B cell (primary cell): Measurements from ENCODE around the gene BSG. TPM values are rescaled to one million over a fixed set of nuclear protein-coding genes. Genes with fewer than 3 reads are reported as not detected.

Experiments used
- ATAC-seq: fragments of 200-7000 bp; cut with Tn5 transposase; one replicate; pipeline ENCODE4 v1.10.0; 2021; ENCODE audit warnings: low read depth, mild to moderate bottlenecking, moderate number of reproducible peaks, moderate library complexity
- CTCF ChIA-PET: fragments of 350-600 bp; sonication (Branson Sonifier 250); formaldehyde crosslinking; loops from one replicate; lab custom pipeline; 2021; ENCODE audit warnings: antibody characterized with exemption, inconsistent platforms; lab: Charles Lee
- POLR2A ChIA-PET: fragments of 350-600 bp; sonication (Branson Sonifier 250); formaldehyde crosslinking; loops from one replicate; lab custom pipeline; 2021; ENCODE audit warnings: antibody characterized with exemption; lab: Charles Lee
- DNase-seq: peaks from one replicate; pipeline ENCODE4 v3.0.0; 2013
- H2AFZ ChIP-seq: 2 replicates; pipeline ENCODE4 v1.6.1; 2012; ENCODE audit warnings: mild to moderate bottlenecking, low read depth, low read length; ENCODE audit not compliant: insufficient read depth, poor library complexity, severe bottlenecking
- H3K27ac ChIP-seq, 2 donors: 1 replicate in 1 of 2; 2 replicates in 1 of 2; pipeline ENCODE4 v1.5.1; 2012 to 2013; ENCODE audit warnings: low read length in 2 of 2, mild to moderate bottlenecking in 2 of 2, moderate library complexity in 1 of 2
- H3K27me3 ChIP-seq, 4 experiments: fragments of 200-600 bp in 1 of 4; sonication (generic) in 1 of 4; replicated peaks in 1 of 4; 1 replicate in 2 of 4; 2 replicates in 2 of 4; pipeline versions ENCODE4 v1.6.1 to v1.7.0; 2013 to 2016; ENCODE audit warnings: low read length in 3 of 4, mild to moderate bottlenecking in 2 of 4, mixed read lengths in 1 of 4, moderate library complexity in 1 of 4; ENCODE audit not compliant: insufficient read depth in 4 of 4, control insufficient read depth in 3 of 4; ENCODE audit errors: control extremely low read depth in 1 of 4
- H3K36me3 ChIP-seq, 2 experiments: replicated peaks in 1 of 2; 1 replicate in 1 of 2; 2 replicates in 1 of 2; pipeline versions ENCODE4 v1.6.1 to v1.7.1; 2013; ENCODE audit warnings: low read length in 1 of 2; ENCODE audit not compliant: insufficient read depth in 2 of 2, control insufficient read depth in 1 of 2; ENCODE audit errors: control extremely low read depth in 1 of 2, extremely low read depth in 1 of 2
- H3K4me1 ChIP-seq, 2 donors: fragments of 200-600 bp in 1 of 2; sonication (generic) in 1 of 2; 1 replicate in 1 of 2; 2 replicates in 1 of 2; pipeline versions ENCODE4 v1.5.1 to v1.6.1; 2013 to 2017; ENCODE audit warnings: low read length in 2 of 2; ENCODE audit not compliant: control insufficient read depth in 2 of 2, insufficient read depth in 2 of 2
- H3K4me2 ChIP-seq: replicated peaks from 2 replicates; pipeline ENCODE3; 2012; ENCODE audit warnings: mild to moderate bottlenecking, low read depth, low read length; ENCODE audit not compliant: poor library complexity, severe bottlenecking
- H3K4me3 ChIP-seq, 5 experiments: fragments of 200-600 bp in 1 of 5; sonication (generic) in 1 of 5; 1 replicate in 3 of 5; 2 replicates in 2 of 5; pipeline versions ENCODE4 v1.5.1 to v1.7.0; 2011 to 2016; ENCODE audit warnings: low read length in 4 of 5, mild to moderate bottlenecking in 4 of 5, low read depth in 2 of 5, control low read depth in 1 of 5, moderate library complexity in 1 of 5; ENCODE audit not compliant: insufficient read depth in 1 of 5; ENCODE audit errors: control extremely low read depth in 1 of 5, extremely low read depth in 1 of 5
- H3K79me2 ChIP-seq: fragments of 200-600 bp; sonication (generic); one replicate; pipeline ENCODE4 v1.6.0; 2016; ENCODE audit warnings: low read length; ENCODE audit not compliant: control insufficient read depth, insufficient read depth
- H3K9ac ChIP-seq: fragments of 200-600 bp; sonication (generic); 2 replicates; pipeline ENCODE4 v1.6.1; 2017; ENCODE audit warnings: mild to moderate bottlenecking, low read length, moderate library complexity
- H3K9me3 ChIP-seq, 3 donors: one replicate each; pipeline versions ENCODE4 v1.6.1 to v1.7.1; 2013; ENCODE audit warnings: low read length in 2 of 3; ENCODE audit not compliant: control insufficient read depth in 2 of 3, insufficient read depth in 1 of 3; ENCODE audit errors: control extremely low read depth in 1 of 3
- H4K20me1 ChIP-seq: 2 replicates; pipeline ENCODE4 v1.6.0; 2012; ENCODE audit warnings: mild to moderate bottlenecking, low read length; ENCODE audit not compliant: insufficient read depth, control insufficient read depth, poor library complexity, severe bottlenecking
- H3K27ac Mint-ChIP-seq: one replicate; pipeline ENCODE4 v1.8.0; 2021; ENCODE audit warnings: mixed read lengths
- H3K27me3 Mint-ChIP-seq: one replicate; pipeline ENCODE4 v1.8.0; 2021; ENCODE audit warnings: mixed read lengths
- H3K4me1 Mint-ChIP-seq: one replicate; pipeline ENCODE4 v1.8.0; 2021; ENCODE audit warnings: mixed read lengths
- H3K4me3 Mint-ChIP-seq: one replicate; pipeline ENCODE4 v1.8.0; 2021; ENCODE audit warnings: mixed read lengths
- H3K9me3 Mint-ChIP-seq: one replicate; pipeline ENCODE4 v1.8.0; 2022; ENCODE audit warnings: mixed read lengths; ENCODE audit not compliant: insufficient read depth
- CTCF ChIP-seq: fragments of 200-600 bp; IDR thresholded peaks from one replicate; pipeline ENCODE4 v1.8.0; 2022; ENCODE audit warnings: antibody characterized with exemption, mild to moderate bottlenecking
- EZH2 ChIP-seq: IDR thresholded peaks from 2 replicates; pipeline ENCODE4 v1.6.1; 2012; ENCODE audit warnings: borderline replicate concordance, low read depth, mild to moderate bottlenecking, moderate library complexity, low read length; ENCODE audit not compliant: insufficient read depth, poor library complexity, severe bottlenecking
- WGBS: methylation state at CpG from one replicate; pipeline ENCODE4 v1.1.5; 2013; ENCODE audit warnings: missing lambda C conversion rate; ENCODE audit not compliant: insufficient coverage; 5-methylcytosine and 5-hydroxymethylcytosine counted together
- intact Hi-C: fragments of 100-400 bp; cut with micrococcal nuclease; formaldehyde crosslinking; loops from one replicate; pipeline ENCODE4 v1.10.0; 2022
- polyA plus RNA-seq: library from polyadenylated mRNA; depleted of rRNA; stranded (reverse); fragments of >200 nt; gene quantifications from 2 replicates; pipeline ENCODE4 v1.2.3, GENCODE V29; 2012
- total RNA-seq, 2 donors: library from RNA; stranded (reverse); fragments of 120-200 nt in 1 of 2; gene quantifications; 1 replicate in 1 of 2; 2 replicates in 1 of 2; pipeline versions ENCODE4 v1.2.3 to v1.2.4, GENCODE V29; 2013 to 2022

Gene BSG
- total and polyA plus RNA-seq, 2 donors (not counting 1 experiment from before 2014, with no cell fraction given): 82.1 to 131 TPM

GRCh38 chr19:617551-618246 lies 45.3 kb downstream of the BSG start:
- H3K4me1 Mint-ChIP-seq: peaks cover 8% of the 10 kb centered on the region
- peaks cover 7% of the 10 kb centered on the region for H3K27me3 Mint-ChIP-seq
- peaks cover 0 to 7% (median 2%) of the 10 kb centered on the region in 4 experiments for H3K27me3 ChIP-seq
- H3K9me3 Mint-ChIP-seq: no peaks in the 10 kb centered on the region
- peaks cover 4% of the 10 kb centered on the region for H4K20me1 ChIP-seq
- H2AFZ ChIP-seq: no peak overlapping the region
- TF ChIP-seq CTCF (no peak), EZH2 (no peak)
- no peak for ATAC-seq
- H3K4me3 ChIP-seq: no peak overlapping the region
- H3K4me2 ChIP-seq: no peak overlapping the region
- intact Hi-C loops: no loop called here
- no peaks in the 10 kb centered on the region for H3K9me3 ChIP-seq
- H3K9ac ChIP-seq: no peak overlapping the region
- peaks cover 0 to 4% of the 10 kb centered on the region in 2 donors for H3K4me1 ChIP-seq
- no peak overlapping the region for H3K4me3 Mint-ChIP-seq
- no peaks in the 10 kb centered on the region for H3K79me2 ChIP-seq
- H3K27ac Mint-ChIP-seq: no peak overlapping the region
- peaks cover 0 to 28% of the 10 kb centered on the region in 2 experiments for H3K36me3 ChIP-seq
- CTCF ChIA-PET: interaction anchor here (0.7 kb wide), 1 partner anchor 115 kb away, joined by 3 read pairs; no protein-coding TSS in a partner anchor
- DNase-seq: no peak
- WGBS: 92% methylated on average over 24 of the region's 29 CpGs
- POLR2A ChIA-PET: interaction anchor here (0.6 to 0.7 kb wide), 4 partner anchors 16 to 428 kb away, joined by 3 to 8 read pairs (median 4); no protein-coding TSS in a partner anchor
- no peak overlapping the region for H3K27ac ChIP-seq

- no peaks in the 10 kb centered on the region for H3K9me3 ChIP-seq
- H2AFZ ChIP-seq: no peak overlapping the region
- TF ChIP-seq CTCF (no peak), EZH2 (no peak)
- Mint-ChIP-seq H3K4me3 (no peak overlapping the region), H3K4me1 (peaks cover 8% of the 10 kb centered on the region), H3K27me3 (peaks cover 7% of the 10 kb centered on the region), H3K9me3 (no peaks in the 10 kb centered on the region), H3K27ac (no peak overlapping the region)
- no peak overlapping the region for H3K4me3 ChIP-seq
- H3K27me3 ChIP-seq: peaks cover 0 to 7% (median 2%) of the 10 kb centered on the region in 4 experiments
- no peak overlapping the region for H3K27ac ChIP-seq
- ChIA-PET CTCF (no interaction called here), POLR2A (no interaction called here)
- no peak for DNase-seq
- H4K20me1 ChIP-seq: peaks cover 4% of the 10 kb centered on the region
- ATAC-seq: no peak
- intact Hi-C loops: no loop called here
- no peaks in the 10 kb centered on the region for H3K79me2 ChIP-seq
- 93% methylated on average over 18 of the region's 19 CpGs for WGBS
- H3K9ac ChIP-seq: no peak overlapping the region
- peaks cover 0 to 4% of the 10 kb centered on the region in 2 donors for H3K4me1 ChIP-seq
- H3K4me2 ChIP-seq: no peak overlapping the region
- peaks cover 0 to 28% of the 10 kb centered on the region in 2 experiments for H3K36me3 ChIP-seq
These were observed 45.8 kb downstream of the BSG start for GRCh38 chr19:618247-618619.
